Transverse colon (tissue), 3 donors: ENCODE data around the gene MC5R.

ENCODE experiments used
- POLR2A ChIP-seq: fragments of 450-650 bp; IDR thresholded peaks from one replicate; pipeline ENCODE4 v1.6.1; 2016; ENCODE audit warnings: antibody characterized with exemption, mild to moderate bottlenecking, moderate library complexity
- TF ChIP-seq, protein P1 (sequence below), 5 experiments: fragments of 200-600 bp in 3 of 5; fragments of 450-650 bp in 2 of 5; sonication (generic) in 3 of 5; IDR thresholded peaks; 1 replicate in 2 of 5; 2 replicates in 3 of 5; pipeline ENCODE4 v1.5.1; 2016 to 2017; ENCODE audit warnings: antibody characterized with exemption in 5 of 5, inconsistent platforms in 3 of 5, mild to moderate bottlenecking in 2 of 5, moderate library complexity in 1 of 5

DNA sequence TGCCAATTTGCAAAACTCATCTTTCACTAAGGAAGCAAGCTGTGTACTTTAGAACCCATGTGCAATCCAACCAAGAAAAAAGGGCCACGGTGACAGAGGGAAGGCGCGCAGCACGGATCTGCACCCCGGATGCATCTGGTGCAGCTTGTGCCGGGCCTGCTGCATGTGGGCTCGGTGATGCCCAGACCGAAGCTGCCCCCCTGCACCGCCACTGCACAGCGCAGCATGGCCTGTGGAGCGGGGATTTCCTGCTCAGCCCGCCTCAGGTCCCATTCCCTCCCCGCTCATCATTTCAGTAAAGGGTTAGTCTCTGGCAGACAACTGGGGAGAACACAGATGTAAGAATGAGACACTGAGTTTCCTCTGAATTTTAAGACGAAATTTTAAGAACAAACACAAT is 48.4 kb downstream of the MC5R start:
- no peak for TF ChIP-seq POLR2A
- TF ChIP-seq, protein P1, sequence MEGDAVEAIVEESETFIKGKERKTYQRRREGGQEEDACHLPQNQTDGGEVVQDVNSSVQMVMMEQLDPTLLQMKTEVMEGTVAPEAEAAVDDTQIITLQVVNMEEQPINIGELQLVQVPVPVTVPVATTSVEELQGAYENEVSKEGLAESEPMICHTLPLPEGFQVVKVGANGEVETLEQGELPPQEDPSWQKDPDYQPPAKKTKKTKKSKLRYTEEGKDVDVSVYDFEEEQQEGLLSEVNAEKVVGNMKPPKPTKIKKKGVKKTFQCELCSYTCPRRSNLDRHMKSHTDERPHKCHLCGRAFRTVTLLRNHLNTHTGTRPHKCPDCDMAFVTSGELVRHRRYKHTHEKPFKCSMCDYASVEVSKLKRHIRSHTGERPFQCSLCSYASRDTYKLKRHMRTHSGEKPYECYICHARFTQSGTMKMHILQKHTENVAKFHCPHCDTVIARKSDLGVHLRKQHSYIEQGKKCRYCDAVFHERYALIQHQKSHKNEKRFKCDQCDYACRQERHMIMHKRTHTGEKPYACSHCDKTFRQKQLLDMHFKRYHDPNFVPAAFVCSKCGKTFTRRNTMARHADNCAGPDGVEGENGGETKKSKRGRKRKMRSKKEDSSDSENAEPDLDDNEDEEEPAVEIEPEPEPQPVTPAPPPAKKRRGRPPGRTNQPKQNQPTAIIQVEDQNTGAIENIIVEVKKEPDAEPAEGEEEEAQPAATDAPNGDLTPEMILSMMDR (IDR thresholded peaks at IDR 0.05), result no peak
